Stimulated activated naive CD8-positive, alpha-beta T cell treated with anti-CD3 and anti-CD28 coated beads, Interleukin-15, Interleukin-2, amounts not matched to agents 100 U/mL and 50 U/mL, for 24 hours (primary cell): ENCODE measurements around the gene C1orf167.

ENCODE experiments used
- ATAC-seq: fragments of 150-1000 bp; cut with Tn5 transposase; one replicate; pipeline ENCODE4 v1.10.0; 2021
- DNase-seq: peaks from one replicate; pipeline ENCODE4 v3.0.0; 2021

The C1orf167 gene

DNA sequence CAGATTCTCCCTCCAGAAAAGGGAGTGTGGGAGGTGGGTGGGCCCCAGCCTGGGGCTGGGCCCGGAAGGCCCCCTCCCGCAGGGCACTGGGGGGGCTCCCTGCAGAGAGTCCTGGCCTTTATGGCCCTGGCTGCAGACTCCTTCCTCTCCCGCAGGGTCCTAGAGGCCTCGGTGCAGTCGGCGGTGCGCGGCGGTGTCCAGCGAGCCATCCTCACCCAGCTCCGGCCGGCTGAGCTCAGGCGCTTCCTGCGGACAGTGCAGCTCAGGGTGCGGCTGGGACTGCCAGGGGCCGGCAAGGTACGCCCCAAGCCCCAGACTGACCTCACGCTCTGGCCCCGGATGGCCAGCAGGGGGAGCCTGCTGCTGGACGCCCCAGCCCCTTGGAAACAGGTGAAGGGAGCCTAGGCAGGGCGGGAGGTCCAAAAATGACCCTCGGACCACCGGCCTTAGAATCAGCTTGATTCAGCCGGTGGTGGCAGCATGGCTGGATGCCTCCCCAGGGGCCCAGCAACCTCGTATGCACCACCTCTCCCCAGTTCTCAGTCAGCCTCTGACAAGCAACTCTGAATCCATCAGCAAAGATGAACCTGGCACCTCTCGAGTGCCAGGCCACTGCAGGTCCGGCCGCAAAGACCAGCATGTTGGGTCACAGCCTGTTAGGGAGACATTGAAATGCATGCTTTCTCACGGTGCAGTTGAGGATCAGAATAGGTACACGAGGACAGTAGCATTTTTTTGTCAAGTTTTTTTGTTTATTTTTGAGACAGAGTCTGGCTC is 23.2 kb downstream of the C1orf167 start:
- peak; percentile 55 for ATAC-seq
- peak; percentile 66 for DNase-seq

DNA sequence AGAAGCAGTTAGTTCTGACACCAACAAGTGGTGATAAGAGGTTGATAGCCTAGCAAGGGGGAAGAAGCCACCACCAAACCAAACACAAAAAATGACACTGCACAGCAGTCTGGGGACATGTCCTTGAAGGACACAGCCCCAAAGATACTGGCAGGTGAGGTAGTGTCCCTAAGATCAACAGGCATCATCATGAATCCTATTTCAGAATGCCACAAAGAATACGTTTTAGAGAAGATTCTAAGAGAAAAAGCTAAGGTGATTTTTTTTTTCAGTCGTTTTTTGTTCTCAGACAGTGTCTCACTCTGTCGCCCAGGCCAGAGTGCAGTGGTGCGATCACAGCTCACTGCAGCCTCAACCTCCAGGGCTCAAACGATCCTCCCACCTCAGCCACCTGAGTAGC is 24.2 kb downstream of the C1orf167 start:
- ATAC-seq: no peak
- DNase-seq: no peak

DNA sequence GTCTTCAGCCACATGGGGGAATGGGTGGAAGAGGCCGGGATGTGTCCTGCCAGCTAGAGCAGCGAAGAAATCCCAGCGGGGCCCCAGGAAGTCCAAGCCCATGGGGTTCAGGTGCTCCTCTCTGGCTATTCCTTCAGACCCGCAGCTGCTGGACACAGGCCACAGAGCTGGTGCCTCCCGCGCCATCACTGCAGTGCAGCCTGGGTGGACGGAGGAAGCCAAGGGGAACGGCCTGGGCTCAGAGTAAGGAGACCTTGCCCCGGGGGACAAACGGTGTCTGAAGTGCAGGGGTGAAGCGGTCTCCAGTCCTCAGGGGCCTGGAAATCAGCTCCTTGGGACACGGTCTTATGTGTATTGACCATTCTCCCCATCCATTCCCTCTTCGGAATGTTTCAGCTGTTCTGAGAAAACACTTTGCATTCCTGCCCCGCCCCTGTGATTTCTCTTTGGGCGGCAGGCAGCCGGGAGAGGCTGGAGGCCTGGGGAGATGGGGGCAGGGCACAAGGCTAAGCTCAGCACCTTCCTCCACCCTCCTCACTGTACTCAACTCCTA is 25.3 kb downstream of the C1orf167 start:
- no peak for ATAC-seq

DNA sequence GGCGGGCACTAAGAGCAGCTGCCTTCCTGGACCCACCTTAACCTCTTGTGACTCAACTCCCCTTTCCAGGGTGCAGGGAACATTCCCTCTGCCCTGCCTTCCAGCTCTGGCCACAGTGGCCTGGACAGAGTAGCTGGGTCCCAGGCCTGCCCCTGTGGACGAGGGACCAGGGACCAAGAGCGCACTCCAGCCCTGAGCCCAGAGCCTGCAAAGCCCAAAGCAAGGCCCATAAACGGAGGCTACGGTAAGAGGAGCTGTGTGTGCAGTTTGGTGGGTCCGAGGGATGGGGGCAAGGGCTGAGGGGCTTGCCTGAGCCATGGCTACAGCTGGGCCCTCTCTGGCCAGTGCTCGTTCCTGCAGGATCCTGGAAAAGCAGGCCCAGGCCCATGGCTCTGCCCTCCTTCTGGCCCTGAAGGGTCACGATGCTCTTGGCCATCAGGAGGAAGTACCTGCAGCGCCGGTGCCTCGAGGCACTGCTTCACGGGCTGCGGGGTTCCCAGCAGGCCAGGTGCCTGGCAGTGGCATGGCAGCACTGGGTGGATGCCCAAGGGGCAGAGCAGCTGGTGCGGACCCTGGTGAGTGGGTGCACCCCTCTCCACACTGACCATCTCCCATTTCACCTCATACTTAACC is 25.9 kb downstream of the C1orf167 start:
- ATAC-seq (no peak), DNase-seq (no peak)

More for the DNA sequence above, 25.3 kb downstream of the C1orf167 start:
- no peak for DNase-seq

DNA sequence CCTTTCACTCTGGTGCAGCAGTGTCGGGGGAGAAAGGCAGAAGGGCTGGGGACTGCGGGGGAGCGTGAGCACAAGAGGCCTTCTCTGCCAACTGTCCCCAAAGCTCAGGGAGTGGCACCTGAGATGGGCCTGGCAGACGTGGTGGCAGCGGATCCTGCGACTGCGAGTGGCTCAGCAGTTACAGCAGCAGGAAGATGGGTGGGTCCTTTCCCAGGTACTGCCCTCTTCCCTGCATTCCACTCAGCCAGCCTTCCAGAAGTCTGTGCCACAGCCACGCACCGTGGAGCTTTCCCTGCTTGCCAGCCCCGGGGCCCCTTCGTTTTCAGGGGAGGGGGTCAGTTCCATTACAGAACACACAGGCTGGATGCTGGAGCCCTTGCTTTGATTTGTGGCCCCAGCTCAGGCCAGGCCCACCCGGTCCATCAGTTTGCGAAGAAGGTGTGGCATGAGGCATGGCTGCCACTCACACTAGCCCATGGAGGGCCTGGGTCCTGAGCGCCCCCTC is 26.6 kb downstream of the C1orf167 start:
- DNase-seq (no peak), ATAC-seq (no peak)

DNA sequence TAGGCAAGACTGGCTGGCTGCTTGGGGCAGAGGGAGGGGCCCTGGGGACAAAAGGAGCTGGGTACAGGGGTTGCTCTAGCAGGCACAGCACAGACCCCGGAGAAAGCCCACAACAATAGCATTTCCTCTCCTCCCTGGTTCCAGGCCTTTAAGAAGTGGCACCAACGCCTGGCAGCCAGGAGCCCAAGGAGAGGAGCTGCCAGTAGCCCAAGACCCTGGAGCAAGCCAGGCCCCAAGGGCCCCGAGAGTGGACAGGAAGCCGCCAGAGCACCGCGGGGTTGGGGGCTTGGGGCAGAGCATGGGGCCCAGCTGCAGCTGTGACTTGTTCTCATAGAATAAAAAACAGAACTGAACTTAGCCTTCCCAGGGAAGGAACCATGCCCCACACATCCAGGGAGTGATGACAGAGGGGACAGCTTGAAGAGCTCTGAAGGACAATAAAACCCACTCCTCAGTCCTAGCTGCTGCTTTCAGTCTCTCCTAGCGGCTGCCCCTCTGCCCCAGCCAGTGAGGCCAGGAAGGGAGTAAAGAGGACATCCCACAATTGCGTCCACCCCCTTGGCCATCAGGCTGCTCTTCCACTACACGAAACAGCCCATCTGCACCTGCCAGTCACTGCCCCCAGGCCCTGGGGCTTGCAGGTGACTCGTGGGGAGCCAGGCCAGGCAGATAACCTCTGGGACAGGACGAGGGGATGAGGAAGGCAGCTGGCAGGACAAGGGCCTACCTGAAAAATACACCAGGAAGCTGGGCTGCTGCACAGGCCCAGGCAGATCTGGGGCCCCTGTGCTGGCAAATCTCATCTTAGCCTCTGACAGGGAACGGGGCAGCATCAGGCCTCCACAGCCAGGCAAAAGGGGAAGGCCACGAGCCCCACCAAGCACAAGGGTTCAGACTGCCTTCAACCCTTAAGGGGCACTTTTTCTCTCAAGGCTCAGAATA is 27.4 kb downstream of the C1orf167 start:
- no peak for ATAC-seq

DNA sequence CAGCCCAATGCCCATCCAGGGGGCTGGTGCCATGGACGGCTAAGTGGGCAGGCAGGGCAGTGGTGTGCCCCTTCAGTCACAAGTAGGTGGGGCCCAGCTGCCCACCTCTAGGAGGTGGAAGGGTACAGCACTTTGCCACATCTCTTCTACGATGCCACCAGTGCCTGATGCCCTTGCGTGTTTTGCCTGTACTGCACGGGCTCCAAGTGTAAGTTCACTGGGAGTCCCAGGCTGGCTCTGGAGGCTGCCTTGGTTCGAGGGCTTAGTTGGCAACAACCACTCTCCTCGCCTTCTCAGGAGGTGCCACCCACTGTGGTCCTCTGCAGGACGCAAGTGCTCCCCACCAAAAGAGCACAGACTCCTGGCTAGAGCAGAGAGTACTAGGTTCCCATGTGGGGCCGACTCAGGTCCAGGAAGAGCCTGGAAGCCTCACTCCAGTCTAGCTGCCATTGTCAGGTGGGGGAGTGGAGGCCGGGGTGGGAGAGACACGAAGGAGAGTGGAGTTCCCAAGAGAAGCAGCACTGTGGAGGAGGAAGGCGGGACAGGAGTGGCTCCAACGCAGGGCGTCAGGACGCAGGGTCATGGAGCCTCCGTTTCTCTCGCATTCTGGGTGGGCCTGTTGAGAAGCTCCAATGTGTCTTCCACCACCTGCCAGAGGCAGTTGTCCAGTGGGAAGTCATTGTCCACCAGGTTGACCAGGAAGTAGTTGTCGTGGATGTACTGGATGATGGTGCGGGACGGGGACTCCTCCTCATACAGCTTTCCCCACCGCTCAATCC is 28.3 kb downstream of the C1orf167 start:
- no peak for ATAC-seq
- no peak for DNase-seq

More for the DNA sequence above, 27.4 kb downstream of the C1orf167 start:
- DNase-seq: no peak

DNA sequence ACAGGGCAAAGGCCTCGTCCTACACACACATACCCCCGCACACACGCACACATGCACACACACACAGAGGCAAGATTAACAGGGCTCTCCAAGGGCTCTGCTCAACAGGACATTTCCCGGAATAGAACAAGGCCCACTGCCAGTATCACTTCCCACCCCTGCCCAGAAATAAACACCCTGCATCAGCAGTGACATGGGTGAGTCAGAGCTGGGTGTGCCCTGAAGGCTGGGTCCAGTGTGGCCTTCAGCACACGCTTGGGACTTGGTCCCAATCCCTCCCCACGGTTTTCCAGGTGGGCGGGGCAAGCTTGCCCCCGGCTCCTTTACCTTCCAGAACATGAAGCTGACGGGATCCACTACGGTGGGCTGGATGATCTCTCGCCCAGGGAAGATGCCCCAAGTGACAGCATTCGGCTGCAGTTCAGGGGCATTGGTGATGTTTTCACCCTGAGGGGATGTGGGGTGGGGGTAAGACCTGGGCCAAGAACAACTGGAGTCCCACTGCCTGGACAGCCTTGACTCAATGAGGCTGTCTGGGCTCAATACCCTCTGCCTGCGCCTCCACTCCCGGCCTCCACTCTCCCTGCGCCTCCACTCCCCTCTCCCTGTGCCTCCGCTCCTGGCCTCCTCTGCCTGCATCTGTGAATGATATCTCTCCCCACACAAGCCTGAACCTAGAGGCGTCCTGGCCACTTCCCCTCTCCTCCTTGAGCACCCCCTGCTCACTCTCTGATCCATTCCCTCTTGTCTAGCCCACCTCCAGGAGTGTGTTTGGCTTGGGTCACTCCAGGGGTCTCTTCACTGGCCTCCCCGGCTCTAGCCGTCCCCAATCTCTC is 29.1 kb downstream of the C1orf167 start:
- ATAC-seq (no peak), DNase-seq (no peak)

DNA sequence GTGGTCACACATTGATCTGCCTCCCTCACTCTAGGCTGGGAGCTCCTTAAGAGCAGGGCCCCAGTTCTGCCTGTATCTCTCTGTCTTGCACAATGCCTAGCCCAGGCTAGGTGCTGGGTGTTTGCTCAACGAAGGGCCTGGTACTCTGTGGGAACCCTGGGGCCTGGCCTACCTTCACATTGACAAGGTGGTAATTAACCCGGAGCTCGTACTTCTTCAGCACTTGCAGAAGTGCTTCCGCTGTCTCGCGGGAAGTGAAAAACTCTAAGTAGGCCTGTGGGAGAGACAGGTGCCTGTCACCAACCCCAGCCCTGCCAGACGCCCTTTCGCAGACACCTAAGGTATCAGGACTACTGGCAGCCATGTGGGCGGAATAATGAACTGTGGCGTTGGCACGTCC is 30.1 kb downstream of the C1orf167 start:
- DNase-seq (no peak), ATAC-seq (no peak)

DNA sequence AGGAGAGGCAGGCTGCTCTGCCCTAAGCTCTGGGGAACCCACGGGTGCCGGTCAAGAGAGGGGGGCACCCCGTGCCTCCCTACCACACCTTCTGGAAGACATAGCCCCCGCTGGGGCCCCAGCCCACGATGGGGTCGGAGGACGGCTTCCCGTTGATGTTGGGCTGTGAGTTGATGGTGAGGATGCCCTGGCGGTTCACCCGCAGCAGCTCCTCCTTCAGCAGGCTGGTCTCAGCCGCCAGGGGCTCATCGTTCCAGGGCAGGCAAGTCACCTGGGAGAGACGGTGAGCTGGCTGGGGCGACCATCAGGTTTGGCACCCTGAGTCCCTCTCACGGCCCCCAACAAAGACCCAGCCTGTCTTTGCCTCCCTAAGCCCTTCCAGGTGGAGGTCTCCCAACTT is 31.8 kb downstream of the C1orf167 start:
- no peak for DNase-seq

DNA sequence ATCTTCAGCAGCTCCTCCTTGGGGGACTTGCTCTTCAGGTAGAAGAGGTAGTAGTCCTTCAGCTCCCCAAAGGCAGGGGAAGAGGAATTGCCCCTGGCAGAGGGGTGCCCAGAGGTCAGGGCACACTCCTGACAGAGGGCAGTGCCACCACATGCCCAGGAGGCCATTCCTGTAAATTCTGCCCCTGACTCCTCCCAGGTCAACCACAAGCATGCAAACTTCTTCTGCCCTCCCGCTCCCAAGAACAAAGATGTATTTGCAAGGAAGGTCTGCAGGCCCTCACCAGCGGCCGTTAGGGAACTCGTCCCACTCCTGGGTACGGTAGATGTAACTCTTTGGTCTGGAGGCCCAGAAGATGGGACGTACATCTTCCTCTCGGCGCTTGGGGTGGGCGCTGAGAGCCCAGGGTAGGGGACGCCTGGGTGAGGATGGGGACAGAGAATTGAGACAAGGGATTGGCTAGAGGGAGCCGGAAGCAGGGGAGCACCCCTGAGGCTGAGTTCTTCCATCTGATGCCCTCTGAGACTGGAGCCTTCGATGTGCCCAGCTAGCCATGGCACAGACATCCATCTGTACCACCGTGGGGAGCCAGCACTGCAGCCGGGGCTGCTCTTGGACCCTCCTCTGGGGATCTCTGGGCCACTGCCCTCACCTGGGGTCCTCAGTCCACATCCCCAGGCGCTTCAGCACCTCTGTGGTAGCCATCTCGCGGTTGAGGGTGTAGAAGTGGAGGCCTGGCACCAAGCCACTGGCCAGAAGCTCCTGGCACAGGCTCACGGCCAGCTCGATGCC is 32.6 kb downstream of the C1orf167 start:
- ATAC-seq: no peak
- DNase-seq: no peak

More for the DNA sequence above, 31.8 kb downstream of the C1orf167 start:
- ATAC-seq: no peak

DNA sequence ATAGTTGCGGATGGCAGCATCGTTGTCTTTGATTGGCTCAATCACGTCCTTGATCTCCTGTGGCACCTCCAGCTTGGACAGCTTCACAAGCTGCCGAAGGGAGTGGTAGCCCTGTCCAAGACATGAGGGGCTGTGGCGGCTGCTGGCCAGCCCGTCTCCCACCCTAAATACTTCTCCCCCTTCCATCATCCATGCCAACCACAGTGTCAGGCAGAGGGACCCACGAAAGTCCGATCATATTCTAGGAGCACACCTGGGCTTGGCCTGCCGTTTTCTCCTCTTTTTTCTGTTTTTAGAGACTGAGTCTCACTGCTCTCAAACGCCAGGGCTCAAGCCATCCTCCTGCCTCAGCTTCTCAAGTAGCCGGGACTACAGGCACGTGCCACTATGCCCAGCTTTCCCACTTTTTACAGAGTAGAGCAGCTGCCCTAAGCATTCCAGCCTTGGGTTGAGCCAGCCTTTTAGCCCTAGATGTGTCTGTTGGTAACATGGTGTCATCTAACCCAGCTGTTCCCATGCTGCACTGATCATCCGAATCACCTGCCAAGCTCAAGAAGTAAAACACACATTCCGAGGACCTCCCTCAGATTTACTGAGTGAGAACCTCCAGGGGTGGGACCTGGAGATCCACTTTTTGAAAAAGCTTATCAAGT is 33.4 kb downstream of the C1orf167 start:
- no peak for DNase-seq
- ATAC-seq: no peak

DNA sequence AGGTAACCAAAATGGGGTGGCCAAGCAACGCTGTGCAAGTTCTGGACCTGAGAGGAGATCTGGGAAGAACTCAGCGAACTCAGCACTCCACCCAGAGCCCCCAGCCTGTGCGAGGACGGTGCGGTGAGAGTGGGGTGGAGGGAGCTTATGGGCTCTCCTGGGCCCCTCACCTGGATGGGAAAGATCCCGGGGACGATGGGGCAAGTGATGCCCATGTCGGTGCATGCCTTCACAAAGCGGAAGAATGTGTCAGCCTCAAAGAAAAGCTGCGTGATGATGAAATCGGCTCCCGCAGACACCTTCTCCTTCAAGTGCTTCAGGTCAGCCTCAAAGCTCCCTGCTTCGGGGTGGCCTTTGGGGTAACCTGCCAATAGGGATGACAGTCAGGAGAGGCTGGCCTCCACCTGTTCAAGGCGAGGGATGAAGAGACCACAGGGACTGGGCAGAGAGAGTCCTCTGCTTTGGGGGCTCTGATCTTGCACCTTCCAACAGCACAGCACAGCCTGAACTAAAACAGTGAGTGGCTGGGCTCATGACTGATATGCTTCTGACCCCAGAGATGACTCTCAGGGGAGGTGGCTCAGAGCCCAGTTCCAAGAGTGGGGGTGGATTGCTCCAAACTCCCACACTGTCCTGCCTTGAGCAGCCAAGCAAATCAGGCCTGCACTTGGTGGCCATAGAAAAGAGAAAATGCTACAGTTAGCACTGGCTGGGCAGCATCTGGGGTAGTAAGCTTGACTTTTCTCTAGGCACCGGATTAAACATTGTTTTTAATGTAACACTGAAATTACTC is 34.2 kb downstream of the C1orf167 start:
- DNase-seq (no peak), ATAC-seq (no peak)

DNA sequence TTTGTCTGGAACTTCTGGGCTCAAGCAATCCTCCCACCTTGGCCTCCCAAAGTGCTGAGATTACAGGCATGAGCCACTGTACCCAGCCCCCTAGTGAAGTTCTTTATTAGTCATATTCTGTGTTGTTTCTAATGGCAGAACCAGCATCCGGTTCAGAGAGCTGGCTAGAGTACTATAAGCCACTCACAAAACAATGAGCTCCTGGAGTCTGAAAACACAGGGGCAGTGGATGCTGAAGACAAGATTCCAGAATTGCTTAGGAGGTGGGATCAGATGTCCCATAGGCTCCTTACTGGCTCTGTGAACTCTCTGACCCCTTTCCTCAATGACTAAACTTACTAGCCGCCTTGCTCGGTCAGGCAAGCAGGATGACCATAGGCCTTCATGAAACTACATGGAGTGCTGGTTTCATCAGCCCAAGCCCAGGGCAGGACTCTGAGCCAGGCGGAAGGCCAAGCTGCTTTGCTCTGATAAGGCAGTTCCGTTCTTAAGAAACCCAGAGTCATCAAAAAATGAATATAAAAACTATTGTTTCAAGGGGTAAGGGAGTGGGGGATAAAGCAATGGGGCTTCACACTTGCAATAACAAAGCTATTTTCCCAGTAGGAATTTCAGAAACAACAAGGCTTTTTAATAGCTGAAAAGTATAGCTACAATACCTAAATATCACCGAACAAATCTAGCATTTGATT is 35.7 kb downstream of the C1orf167 start:
- DNase-seq: no peak
- ATAC-seq: no peak

DNA sequence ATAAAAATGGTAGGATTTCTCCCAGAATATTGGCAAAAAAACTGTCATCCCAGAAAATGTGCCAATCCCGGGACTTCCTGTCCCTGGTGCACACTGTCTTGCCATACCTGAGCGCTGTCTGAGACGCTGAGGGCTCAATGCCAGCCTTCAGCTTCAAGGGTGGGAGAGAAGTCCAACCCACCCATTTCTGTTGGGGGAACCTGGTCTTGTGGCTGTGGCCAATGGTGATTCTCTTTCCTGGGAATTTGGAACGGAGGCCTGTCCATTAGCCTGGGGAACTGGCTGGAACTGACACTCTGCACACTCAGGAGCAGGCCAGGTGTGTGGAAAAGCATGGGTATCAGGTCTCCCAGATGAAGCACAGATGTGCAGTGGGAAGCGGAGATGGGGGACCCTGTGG is 37.1 kb downstream of the C1orf167 start:
- no peak for DNase-seq
- ATAC-seq: no peak

DNA sequence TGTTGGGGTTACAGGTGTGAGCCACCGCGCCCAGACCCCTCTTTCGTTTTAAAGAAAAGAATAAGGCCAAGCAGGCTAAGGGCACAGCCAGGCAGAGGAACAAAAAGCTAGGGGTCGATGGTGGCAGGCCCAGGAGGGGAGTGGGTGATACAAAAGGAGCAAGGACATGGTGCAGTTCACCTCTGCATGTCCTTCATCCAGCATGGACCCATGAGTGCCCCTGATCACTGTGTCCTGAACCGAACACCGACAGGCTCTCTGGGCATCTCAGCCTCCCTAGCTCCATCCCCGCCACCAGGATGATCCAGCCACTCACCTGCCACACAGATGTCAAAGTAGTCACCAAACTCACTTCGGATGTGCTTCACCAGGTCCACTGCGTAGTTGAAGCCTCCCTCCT is 37.9 kb downstream of the C1orf167 start:
- no peak for ATAC-seq
- DNase-seq: no peak

DNA sequence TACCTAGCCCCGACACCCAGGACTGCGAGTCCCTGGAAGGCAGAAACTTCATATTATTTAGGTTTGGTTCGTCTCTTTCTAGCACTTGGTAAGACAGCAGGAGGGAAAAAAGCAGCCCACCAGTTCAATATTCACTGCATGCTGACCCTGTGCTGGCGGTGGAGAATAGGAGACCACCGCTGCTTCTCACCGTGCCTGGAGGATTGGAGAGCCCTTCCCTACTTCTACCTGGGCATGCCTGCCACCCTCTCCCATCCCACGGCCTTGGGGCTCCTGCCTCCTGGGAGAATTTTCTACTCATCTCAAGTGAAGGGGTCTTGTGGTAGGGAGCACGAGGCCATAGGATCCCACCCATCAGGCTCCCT is 38.4 kb downstream of the C1orf167 start:
- DNase-seq: no peak
- ATAC-seq: no peak
